ENCODE data around the gene FGF1.

FGF1 gene

DNA sequence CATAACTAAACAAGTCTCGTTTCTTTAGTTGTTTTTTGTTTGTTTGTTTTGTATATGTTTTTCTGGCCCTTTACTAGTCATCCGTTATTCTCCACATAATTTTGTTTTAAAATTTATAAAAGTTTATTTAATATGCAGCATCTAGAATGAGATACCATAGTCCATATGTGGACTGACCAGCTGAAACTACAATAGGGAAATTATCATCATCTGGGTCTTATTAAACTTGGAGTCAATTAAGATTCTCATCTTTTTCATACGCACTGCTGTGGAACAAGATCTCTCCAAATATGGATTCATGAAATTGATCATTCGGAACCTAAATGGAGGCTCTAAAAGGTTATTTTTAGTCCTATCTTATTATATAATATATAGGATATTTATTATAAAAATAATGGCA is 99.3 kb downstream of the FGF1 start:
- no peak for FAIRE-seq
- DNase-seq (ENCODE audit: insufficient read length, low spot score): no peak
- TF ChIP-seq, protein P1, sequence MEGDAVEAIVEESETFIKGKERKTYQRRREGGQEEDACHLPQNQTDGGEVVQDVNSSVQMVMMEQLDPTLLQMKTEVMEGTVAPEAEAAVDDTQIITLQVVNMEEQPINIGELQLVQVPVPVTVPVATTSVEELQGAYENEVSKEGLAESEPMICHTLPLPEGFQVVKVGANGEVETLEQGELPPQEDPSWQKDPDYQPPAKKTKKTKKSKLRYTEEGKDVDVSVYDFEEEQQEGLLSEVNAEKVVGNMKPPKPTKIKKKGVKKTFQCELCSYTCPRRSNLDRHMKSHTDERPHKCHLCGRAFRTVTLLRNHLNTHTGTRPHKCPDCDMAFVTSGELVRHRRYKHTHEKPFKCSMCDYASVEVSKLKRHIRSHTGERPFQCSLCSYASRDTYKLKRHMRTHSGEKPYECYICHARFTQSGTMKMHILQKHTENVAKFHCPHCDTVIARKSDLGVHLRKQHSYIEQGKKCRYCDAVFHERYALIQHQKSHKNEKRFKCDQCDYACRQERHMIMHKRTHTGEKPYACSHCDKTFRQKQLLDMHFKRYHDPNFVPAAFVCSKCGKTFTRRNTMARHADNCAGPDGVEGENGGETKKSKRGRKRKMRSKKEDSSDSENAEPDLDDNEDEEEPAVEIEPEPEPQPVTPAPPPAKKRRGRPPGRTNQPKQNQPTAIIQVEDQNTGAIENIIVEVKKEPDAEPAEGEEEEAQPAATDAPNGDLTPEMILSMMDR (IDR thresholded peaks at IDR 0.05; ENCODE audit: insufficient read depth, missing control alignments): no peak

DNA sequence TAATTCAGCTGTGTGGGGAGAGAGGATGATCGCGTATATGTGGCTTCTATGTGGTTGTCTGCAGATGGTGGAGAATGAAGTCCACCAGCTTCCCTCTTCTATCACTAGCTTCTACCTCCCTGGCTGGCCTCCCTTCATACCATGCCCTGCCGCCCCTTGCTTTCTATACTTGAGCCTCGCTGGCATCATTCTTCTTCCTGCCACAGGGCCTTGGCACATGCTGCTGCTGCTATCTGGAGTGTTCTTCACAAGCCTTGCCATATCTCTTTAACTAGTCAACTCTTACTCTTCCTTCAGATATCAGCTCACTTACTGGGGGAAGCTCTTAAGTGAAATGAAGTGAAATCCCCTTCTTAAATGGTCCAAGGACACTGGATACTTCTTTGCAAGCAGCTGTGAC is 100.4 kb downstream of the FGF1 start:
- DNase-seq (ENCODE audit: insufficient read length, low spot score) (no peak), FAIRE-seq (no peak)
- TF ChIP-seq, protein P1 (IDR thresholded peaks at IDR 0.05; ENCODE audit: insufficient read depth, missing control alignments): no peak

DNA sequence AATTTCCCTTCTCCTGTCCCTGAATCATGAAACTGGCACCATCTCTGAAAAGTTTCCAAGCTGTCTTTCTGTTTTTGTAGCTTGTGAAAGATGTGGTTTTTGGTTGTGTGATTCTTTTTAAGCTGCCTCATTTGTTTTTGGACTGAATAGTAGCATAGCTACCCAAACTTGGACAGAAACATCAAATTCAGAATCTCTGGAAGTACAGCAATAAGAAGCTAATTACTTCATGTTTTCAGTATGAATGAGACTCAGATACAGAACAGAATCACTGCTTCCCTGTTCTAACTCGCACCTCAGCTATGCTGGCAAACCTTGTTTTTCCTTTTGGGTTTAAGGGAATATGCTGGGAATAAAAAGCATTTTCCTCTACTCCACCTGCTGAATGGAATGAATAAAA is 101.0 kb downstream of the FGF1 start:
- DNase-seq (ENCODE audit: insufficient read length, low spot score): no peak

DNA sequence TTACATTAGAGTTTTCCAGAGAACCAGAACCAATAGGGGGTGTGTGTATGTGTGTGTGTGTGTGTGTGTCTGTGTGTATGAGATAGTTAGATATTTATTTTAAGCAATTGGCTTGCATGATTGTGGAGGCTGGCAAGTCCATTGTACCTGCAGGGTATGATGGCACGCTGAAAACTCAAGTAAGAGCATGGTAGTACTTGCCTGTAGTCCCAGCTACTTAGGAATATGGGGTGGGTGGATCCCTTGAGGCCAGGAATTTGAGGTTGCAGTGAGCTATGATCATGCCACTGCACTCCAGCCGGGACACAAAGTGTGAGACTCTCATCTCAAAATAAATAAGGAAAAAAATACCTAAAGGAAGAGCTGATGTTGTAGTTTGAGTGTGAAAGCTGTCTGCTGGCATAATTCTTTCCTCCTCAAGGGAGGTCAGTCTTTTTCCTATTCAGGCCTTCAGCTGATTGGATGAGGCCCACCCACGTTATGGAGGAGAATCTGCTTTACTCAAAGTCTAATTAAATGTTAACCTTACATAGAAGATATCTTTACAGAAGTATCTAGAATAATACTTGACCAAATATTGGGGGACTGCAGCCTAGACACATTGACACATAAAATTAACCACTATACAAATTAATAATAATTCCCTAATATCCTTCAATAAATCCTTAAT is 107.6 kb downstream of the FGF1 start:
- DNase-seq (ENCODE audit: insufficient read length, low spot score): no peak

More for the DNA sequence above, 101.0 kb downstream of the FGF1 start:
- FAIRE-seq: no peak
- TF ChIP-seq, protein P1 (IDR thresholded peaks at IDR 0.05; ENCODE audit: insufficient read depth, missing control alignments): no peak

DNA sequence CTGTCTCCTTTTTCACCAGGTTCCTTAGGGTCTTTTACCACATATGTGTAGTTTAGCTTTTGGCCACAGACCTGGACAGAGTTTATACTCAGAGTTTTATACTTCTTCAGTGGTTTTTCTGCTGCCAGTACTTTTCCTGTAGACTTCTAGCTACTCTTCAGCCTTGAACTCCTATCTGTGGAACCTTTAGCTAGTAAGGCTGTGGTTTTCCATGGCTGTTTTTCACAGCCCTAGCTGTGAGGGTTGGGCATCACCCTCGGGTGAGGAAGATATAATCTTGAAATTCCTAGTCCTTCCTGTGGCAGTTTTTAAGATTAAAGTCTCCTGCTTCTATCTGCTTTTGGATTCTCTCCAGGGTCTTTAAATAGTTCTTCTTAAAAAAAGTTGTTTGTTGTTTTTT is 109.1 kb downstream of the FGF1 start:
- FAIRE-seq (no peak), DNase-seq (ENCODE audit: insufficient read length, low spot score) (no peak)
- TF ChIP-seq, protein P1 (IDR thresholded peaks at IDR 0.05; ENCODE audit: insufficient read depth, missing control alignments): no peak

More for the DNA sequence above, 107.6 kb downstream of the FGF1 start:
- no peak for FAIRE-seq
- TF ChIP-seq, protein P1 (IDR thresholded peaks at IDR 0.05; ENCODE audit: insufficient read depth, missing control alignments): no peak

DNA sequence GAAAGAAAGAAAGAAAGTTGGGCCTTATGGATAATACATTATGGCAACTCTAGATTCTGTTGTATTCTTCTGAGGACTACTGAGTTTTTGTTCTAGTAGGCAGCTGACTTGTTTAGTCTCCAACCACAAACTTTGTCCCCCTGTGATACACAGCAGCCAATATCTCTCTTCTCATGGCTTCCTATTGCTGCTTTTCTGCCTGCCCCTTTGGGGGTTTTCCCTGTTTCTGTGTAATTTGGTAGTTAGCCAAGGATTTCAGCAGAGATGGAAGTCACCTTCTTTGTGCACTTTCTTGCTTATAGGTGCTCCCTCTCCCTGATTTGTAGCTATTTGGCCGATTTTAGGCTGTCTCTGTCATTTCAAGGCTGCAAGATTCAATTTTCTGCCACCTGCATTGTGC is 109.6 kb downstream of the FGF1 start:
- no peak for FAIRE-seq

DNA sequence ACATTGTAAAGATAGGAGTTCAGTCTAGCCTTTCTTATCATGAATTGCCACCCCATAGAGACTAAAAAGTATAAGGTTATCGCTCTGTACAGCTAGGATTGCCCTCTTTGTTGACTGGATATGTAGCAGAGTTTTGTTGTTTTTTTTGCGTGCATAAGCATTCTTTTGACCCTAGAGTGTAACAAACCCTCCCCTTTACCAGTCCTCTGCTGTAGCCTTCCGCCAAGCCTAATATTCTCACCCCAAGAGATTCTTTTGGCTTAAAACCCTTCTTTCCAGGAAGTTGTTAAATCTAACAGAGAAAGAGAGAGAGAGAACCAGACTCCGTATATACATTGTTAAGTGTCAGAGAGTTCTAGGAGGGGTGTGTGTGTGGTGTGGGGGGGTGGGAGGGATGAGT is 113.9 kb downstream of the FGF1 start:
- TF ChIP-seq, protein P1 (IDR thresholded peaks at IDR 0.05; ENCODE audit: insufficient read depth, missing control alignments): no peak
- DNase-seq (ENCODE audit: insufficient read length, low spot score): no peak
- no peak for FAIRE-seq

More for the DNA sequence above, 109.6 kb downstream of the FGF1 start:
- TF ChIP-seq, protein P1 (IDR thresholded peaks at IDR 0.05; ENCODE audit: insufficient read depth, missing control alignments): no peak
- no peak for DNase-seq (ENCODE audit: insufficient read length, low spot score)

Measured in D721Med (cell line).